OCI-LY3 (cell line): ENCODE data around the gene TRMT1.

Experiments
- H2AFZ ChIP-seq: fragments of 200-600, 300-600 bp; shearing (Covaris generic); 2 replicates; pipeline ENCODE4 v1.6.0; 2014; ENCODE audit warnings: antibody characterized with exemption, low read depth, low read length
- H3K27ac ChIP-seq: fragments of 200-600, 300-600 bp; sonication (generic); 2 replicates; pipeline ENCODE4 v1.5.1; 2014; ENCODE audit warnings: mild to moderate bottlenecking, low read length, moderate library complexity, mixed read lengths
- H3K27me3 ChIP-seq: fragments of 200-600, 300-600 bp; sonication (generic); 2 replicates; pipeline ENCODE4 v1.6.1; 2014; ENCODE audit warnings: low read depth, low read length, mixed read lengths
- H3K36me3 ChIP-seq: fragments of 200-600, 300-600 bp; sonication (generic); replicated peaks from 2 replicates; pipeline ENCODE3; 2014; ENCODE audit warnings: low read depth, low read length, mixed read lengths
- H3K4me1 ChIP-seq: fragments of 300-600, 200-600 bp; sonication (generic); 2 replicates; pipeline ENCODE4 v1.6.1; 2014; ENCODE audit warnings: low read length, mixed read lengths
- H3K4me2 ChIP-seq: fragments of 200-600, 300-600 bp; sonication (generic); 2 replicates; pipeline ENCODE4 v1.6.1; 2014; ENCODE audit warnings: low read length, mixed read lengths
- H3K4me3 ChIP-seq: fragments of 300-600, 200-600 bp; sonication (generic); 2 replicates; pipeline ENCODE4 v1.5.1; 2014; ENCODE audit warnings: antibody characterized with exemption, mild to moderate bottlenecking, low read length, moderate library complexity
- H3K79me2 ChIP-seq: fragments of 300-600, 200-600 bp; shearing (Covaris generic); 2 replicates; pipeline ENCODE4 v1.6.1; 2014; ENCODE audit warnings: mild to moderate bottlenecking, low read length, mixed read lengths
- H3K9ac ChIP-seq: fragments of 300-600, 200-600 bp; shearing (Covaris generic); 2 replicates; pipeline ENCODE4 v1.6.0; 2014; ENCODE audit warnings: mild to moderate bottlenecking, low read length, moderate library complexity
- H3K9me3 ChIP-seq: fragments of 200-600, 300-600 bp; shearing (Covaris generic); 2 replicates; pipeline ENCODE4 v1.6.1; 2014; ENCODE audit warnings: low read length, mixed read lengths; ENCODE audit not compliant: insufficient read depth
- H4K20me1 ChIP-seq: fragments of 200-600, 300-600 bp; sonication (generic); 2 replicates; pipeline ENCODE4 v1.6.1; 2016; ENCODE audit warnings: low read length, mixed read lengths; ENCODE audit not compliant: insufficient read depth
- CTCF ChIP-seq: fragments of 200-600, 300-600 bp; sonication (generic); IDR thresholded peaks from 2 replicates; pipeline ENCODE4 v1.5.1; 2014; ENCODE audit warnings: antibody characterized with exemption, low read length, low read depth
- EZH2phosphoT487 ChIP-seq: fragments of 200-600 bp; shearing (Covaris generic); IDR thresholded peaks from 2 replicates; pipeline ENCODE4 v1.6.1; 2018; ENCODE audit warnings: antibody characterized with exemption, mixed run types, low read depth

Gene TRMT1

GRCh38 chr19:13134626-13135025 is 18.1 kb upstream of the TRMT1 start:
- no peak for TF ChIP-seq CTCF
- TF ChIP-seq EZH2phosphoT487 = no peak
- Histone ChIP-seq H4K20me1 (peaks cover 41% of the 10 kb centered on the region), H3K27ac (no peak overlapping the region), H3K79me2 (peaks cover 53% of the 10 kb centered on the region), H2AFZ (no peak overlapping the region), H3K9me3 (no peaks in the 10 kb centered on the region), H3K36me3 (peaks cover 36% of the 10 kb centered on the region), H3K9ac (no peak overlapping the region), H3K27me3 (no peaks in the 10 kb centered on the region), H3K4me3 (no peak overlapping the region), H3K4me1 (no peaks in the 10 kb centered on the region), H3K4me2 (no peak overlapping the region)

GRCh38 chr19:13133241-13133870 is 16.8 kb upstream of the TRMT1 start:
- H3K4me1 ChIP-seq = no peaks in the 10 kb centered on the region
- H3K27ac ChIP-seq = no peak overlapping the region
- peaks cover 66% of the 10 kb centered on the region for H3K79me2 ChIP-seq
- no peak overlapping the region for H3K9ac ChIP-seq
- peaks cover 30% of the 10 kb centered on the region for H3K36me3 ChIP-seq
- no peak overlapping the region for H3K4me2 ChIP-seq
- H2AFZ ChIP-seq = no peak overlapping the region
- no peak overlapping the region for H3K4me3 ChIP-seq
- H3K27me3 ChIP-seq = no peaks in the 10 kb centered on the region
- no peak for TF ChIP-seq CTCF
- TF ChIP-seq EZH2phosphoT487 = no peak
- H3K9me3 ChIP-seq = no peaks in the 10 kb centered on the region
- peaks cover 53% of the 10 kb centered on the region for H4K20me1 ChIP-seq

GRCh38 chr19:13132471-13133180 is 16.1 kb upstream of the TRMT1 start:
- Histone ChIP-seq H3K9me3 (no peaks in the 10 kb centered on the region), H3K27me3 (no peaks in the 10 kb centered on the region), H3K4me2 (no peak overlapping the region), H3K79me2 (peaks cover 73% of the 10 kb centered on the region), H2AFZ (no peak overlapping the region), H3K27ac (no peak overlapping the region), H3K9ac (no peak overlapping the region), H3K4me3 (no peak overlapping the region), H3K36me3 (peaks cover 23% of the 10 kb centered on the region), H4K20me1 (peaks cover 60% of the 10 kb centered on the region), H3K4me1 (no peaks in the 10 kb centered on the region)
- no peak for TF ChIP-seq EZH2phosphoT487
- no peak for TF ChIP-seq CTCF

- H3K4me2 ChIP-seq = no peak overlapping the region
- H3K27me3 ChIP-seq = no peaks in the 10 kb centered on the region
- no peak overlapping the region for H3K27ac ChIP-seq
- no peaks in the 10 kb centered on the region for H3K4me1 ChIP-seq
- H4K20me1 ChIP-seq = peaks cover 60% of the 10 kb centered on the region
- peaks cover 87% of the 10 kb centered on the region for H3K79me2 ChIP-seq
- H2AFZ ChIP-seq = no peak overlapping the region
- no peak overlapping the region for H3K9ac ChIP-seq
- no peaks in the 10 kb centered on the region for H3K9me3 ChIP-seq
- H3K36me3 ChIP-seq = peaks cover 16% of the 10 kb centered on the region
- TF ChIP-seq CTCF (no peak), EZH2phosphoT487 (no peak)
- no peak overlapping the region for H3K4me3 ChIP-seq
Measured at GRCh38 chr19:13130886-13131490, 14.4 kb upstream of the TRMT1 start.
